Sigmoid colon (tissue), 7 donors: ENCODE data around the gene NR2F1. TPM values are rescaled to one million over a fixed set of nuclear protein-coding genes. Genes with fewer than 3 reads are reported as not detected.

ENCODE experiments used
- DNase-seq: peaks from one replicate; pipeline ENCODE4 v3.0.0-alpha.2; 2019
- H3K27ac ChIP-seq, 4 donors: fragments of 200-600 bp; sonication (generic); one replicate each; pipeline ENCODE4 v1.5.1; 2016 to 2019; ENCODE audit warnings: mild to moderate bottlenecking in 1 of 4
- H3K27me3 ChIP-seq, 3 donors: fragments of 200-600 bp; sonication (generic); one replicate each; pipeline ENCODE4 v1.5.1; 2019; ENCODE audit warnings: mild to moderate bottlenecking in 1 of 3
- H3K36me3 ChIP-seq, 4 donors: fragments of 200-600 bp; sonication (generic); one replicate each; pipeline ENCODE4 v1.5.1; 2016 to 2019
- H3K4me1 ChIP-seq, 4 donors: fragments of 200-600 bp; sonication (generic); one replicate each; pipeline ENCODE4 v1.5.1; 2017 to 2019
- H3K4me3 ChIP-seq, 4 donors: fragments of 200-600 bp; sonication (generic); one replicate each; pipeline ENCODE4 v1.5.1; 2017 to 2019; ENCODE audit warnings: mild to moderate bottlenecking in 2 of 4, moderate library complexity in 1 of 4
- H3K9me3 ChIP-seq, 4 donors: fragments of 200-600 bp in 3 of 4; sonication (generic) in 3 of 4; one replicate each; pipeline versions ENCODE4 v1.5.1 to v1.6.1; 2013 to 2019
- EP300 ChIP-seq, 4 donors: sonication (generic); formaldehyde crosslinking; IDR thresholded peaks; one replicate each; pipeline ENCODE4 v1.6.1; 2017; ENCODE audit warnings: antibody characterized with exemption in 4 of 4
- POLR2A ChIP-seq, 2 donors: fragments of 450-650 bp; IDR thresholded peaks; one replicate each; pipeline ENCODE4 v1.6.1; 2016; ENCODE audit warnings: antibody characterized with exemption in 2 of 2, mild to moderate bottlenecking in 2 of 2, moderate library complexity in 2 of 2
- POLR2AphosphoS5 ChIP-seq, 4 donors: sonication (generic); formaldehyde crosslinking; IDR thresholded peaks; one replicate each; pipeline ENCODE4 v1.6.1; 2017; ENCODE audit warnings: antibody characterized with exemption in 4 of 4
- WGBS, 2 donors: extraction: QIAGEN DNeasy Blood & Tissue Kit; methylation state at CpG; one replicate each; pipeline ENCODE4 v1.1.7; 2013; 5-methylcytosine and 5-hydroxymethylcytosine counted together
- intact Hi-C: fragments of 100-400 bp; cut with DNase I; formaldehyde crosslinking; loops from one replicate; pipeline ENCODE4 v1.15.1; 2023
- polyA plus RNA-seq, 3 donors: library from polyadenylated mRNA; stranded (reverse); fragments of 200-250 nt; gene quantifications; one replicate each; pipeline ENCODE4 v1.2.3, GENCODE V29; 2013
- total RNA-seq, 4 donors: library from RNA; depleted of rRNA; stranded (reverse); fragments of >200 nt; gene quantifications; one replicate each; pipeline ENCODE4 v1.1.0, GENCODE V29; 2016
- TF ChIP-seq, protein P1 (sequence below), 4 experiments: fragments of 450-650 bp in 3 of 4; fragments of 200-600 bp in 1 of 4; IDR thresholded peaks; one replicate each; pipeline ENCODE4 v1.5.1; 2016 to 2019; ENCODE audit warnings: antibody characterized with exemption in 4 of 4, mild to moderate bottlenecking in 3 of 4, moderate library complexity in 2 of 4
- donor health status: healthy with polysubstance abuse.
- donor health status: Bipolar disorder and iron deficiency.
- donor health status: healthy.

The NR2F1 gene
- total and polyA plus RNA-seq, 7 donors = 1.4 to 24.1 (median 16.3) TPM

DNA sequence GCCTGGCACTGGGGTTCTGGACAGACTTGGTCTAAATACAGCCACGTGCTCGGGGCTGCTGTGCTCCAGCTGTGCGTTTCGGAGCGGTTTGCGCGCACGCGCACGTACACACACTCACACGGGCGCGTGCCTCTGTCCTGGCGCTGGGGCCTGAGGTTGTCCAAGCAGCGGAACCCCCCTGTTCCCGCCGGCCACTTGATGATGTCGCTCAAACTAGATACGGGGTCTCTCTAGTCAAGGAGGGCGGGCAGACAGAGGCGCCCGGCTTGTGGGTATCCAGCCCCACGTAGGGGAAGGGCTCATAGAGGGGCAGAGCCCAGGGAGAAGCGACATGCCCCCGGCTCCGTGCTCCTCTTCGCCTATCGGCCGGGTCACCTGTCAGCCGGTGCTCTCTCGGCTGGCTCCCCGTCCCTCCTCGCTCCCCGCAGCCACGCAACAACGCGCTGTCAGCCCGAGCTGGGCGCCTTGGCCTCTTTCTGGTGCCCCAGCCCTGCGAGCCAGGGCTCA lies 10.9 kb upstream of the NR2F1 start:
- peaks cover 0 to 17% (median 8%) of the 10 kb centered on the region in 4 donors for H3K4me1 ChIP-seq
- no peaks in the 10 kb centered on the region for H3K9me3 ChIP-seq
- no peak for DNase-seq
- peak overlapping the region in 1 of 4 donors; percentile 9 for H3K4me3 ChIP-seq
- WGBS, 2 donors = 15 to 21% methylated on average over 40 of the region's 40 CpGs
- H3K27me3 ChIP-seq = peaks cover 10 to 96% (median 48%) of the 10 kb centered on the region in 3 donors
- TF ChIP-seq POLR2A (IDR thresholded peaks at IDR 0.05) (no peak), POLR2AphosphoS5 (IDR thresholded peaks at IDR 0.05) (no peak), EP300 (IDR thresholded peaks at IDR 0.05) (no peak)
- TF ChIP-seq, protein P1, sequence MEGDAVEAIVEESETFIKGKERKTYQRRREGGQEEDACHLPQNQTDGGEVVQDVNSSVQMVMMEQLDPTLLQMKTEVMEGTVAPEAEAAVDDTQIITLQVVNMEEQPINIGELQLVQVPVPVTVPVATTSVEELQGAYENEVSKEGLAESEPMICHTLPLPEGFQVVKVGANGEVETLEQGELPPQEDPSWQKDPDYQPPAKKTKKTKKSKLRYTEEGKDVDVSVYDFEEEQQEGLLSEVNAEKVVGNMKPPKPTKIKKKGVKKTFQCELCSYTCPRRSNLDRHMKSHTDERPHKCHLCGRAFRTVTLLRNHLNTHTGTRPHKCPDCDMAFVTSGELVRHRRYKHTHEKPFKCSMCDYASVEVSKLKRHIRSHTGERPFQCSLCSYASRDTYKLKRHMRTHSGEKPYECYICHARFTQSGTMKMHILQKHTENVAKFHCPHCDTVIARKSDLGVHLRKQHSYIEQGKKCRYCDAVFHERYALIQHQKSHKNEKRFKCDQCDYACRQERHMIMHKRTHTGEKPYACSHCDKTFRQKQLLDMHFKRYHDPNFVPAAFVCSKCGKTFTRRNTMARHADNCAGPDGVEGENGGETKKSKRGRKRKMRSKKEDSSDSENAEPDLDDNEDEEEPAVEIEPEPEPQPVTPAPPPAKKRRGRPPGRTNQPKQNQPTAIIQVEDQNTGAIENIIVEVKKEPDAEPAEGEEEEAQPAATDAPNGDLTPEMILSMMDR (IDR thresholded peaks at IDR 0.05) = no peak
- H3K36me3 ChIP-seq = no peaks in the 10 kb centered on the region
- peak overlapping the region in 1 of 4 donors; percentile 69 for H3K27ac ChIP-seq
- intact Hi-C loops = no loop called here

DNA sequence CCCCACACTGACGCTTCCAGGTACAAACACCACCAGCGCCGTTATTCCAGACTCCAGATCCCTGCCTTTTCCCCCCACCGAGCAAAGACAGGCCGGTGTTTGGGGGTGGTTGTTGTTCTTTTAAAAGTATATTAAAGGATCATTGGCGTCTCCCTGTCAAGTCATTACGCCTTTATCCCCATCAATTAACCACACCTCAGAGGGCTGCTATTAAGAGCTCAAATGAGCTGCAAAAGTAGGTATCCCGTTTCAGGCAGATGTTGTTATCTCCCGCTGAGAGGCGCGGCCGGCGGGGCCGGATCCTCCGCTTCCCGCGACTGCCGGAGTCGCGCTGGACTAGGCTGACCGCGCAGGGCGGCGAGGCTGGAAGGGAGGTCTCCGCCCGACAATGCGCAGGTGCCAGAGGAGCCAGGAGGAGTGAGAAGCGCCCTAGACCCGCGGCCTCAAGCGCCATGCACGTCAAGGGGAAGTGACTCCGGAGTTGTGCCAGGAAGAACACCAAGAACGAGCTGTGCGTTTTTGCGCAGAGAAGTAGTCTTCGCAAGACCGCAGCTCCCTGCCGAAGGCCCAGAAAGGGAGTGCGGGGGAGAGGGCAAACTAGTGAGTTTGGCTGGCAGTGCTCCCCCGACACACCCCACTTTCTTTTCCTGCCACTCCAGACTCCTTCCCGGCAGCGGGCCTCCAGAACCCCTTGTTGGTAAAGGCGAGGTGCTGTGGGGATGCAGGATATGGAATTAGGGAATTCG lies 10.2 kb upstream of the NR2F1 start:
- H3K4me1 ChIP-seq = peaks cover 0 to 17% (median 8%) of the 10 kb centered on the region in 4 donors
- H3K27ac ChIP-seq = peak overlapping the region in 1 of 4 donors; percentile 69
- TF ChIP-seq POLR2A (IDR thresholded peaks at IDR 0.05) = no peak
- TF ChIP-seq, protein P1 (IDR thresholded peaks at IDR 0.05) = no peak
- TF ChIP-seq EP300 (IDR thresholded peaks at IDR 0.05) = no peak
- no peak for TF ChIP-seq POLR2AphosphoS5 (IDR thresholded peaks at IDR 0.05)
- DNase-seq = no peak
- peaks cover 10 to 96% (median 48%) of the 10 kb centered on the region in 3 donors for H3K27me3 ChIP-seq
- H3K4me3 ChIP-seq = peak overlapping the region in 1 of 4 donors; percentile 9
- WGBS, 2 donors = 12 to 18% methylated on average over 45 of the region's 45 CpGs
- H3K36me3 ChIP-seq = no peaks in the 10 kb centered on the region
- intact Hi-C loops = no loop called here
- H3K9me3 ChIP-seq = no peaks in the 10 kb centered on the region

DNA sequence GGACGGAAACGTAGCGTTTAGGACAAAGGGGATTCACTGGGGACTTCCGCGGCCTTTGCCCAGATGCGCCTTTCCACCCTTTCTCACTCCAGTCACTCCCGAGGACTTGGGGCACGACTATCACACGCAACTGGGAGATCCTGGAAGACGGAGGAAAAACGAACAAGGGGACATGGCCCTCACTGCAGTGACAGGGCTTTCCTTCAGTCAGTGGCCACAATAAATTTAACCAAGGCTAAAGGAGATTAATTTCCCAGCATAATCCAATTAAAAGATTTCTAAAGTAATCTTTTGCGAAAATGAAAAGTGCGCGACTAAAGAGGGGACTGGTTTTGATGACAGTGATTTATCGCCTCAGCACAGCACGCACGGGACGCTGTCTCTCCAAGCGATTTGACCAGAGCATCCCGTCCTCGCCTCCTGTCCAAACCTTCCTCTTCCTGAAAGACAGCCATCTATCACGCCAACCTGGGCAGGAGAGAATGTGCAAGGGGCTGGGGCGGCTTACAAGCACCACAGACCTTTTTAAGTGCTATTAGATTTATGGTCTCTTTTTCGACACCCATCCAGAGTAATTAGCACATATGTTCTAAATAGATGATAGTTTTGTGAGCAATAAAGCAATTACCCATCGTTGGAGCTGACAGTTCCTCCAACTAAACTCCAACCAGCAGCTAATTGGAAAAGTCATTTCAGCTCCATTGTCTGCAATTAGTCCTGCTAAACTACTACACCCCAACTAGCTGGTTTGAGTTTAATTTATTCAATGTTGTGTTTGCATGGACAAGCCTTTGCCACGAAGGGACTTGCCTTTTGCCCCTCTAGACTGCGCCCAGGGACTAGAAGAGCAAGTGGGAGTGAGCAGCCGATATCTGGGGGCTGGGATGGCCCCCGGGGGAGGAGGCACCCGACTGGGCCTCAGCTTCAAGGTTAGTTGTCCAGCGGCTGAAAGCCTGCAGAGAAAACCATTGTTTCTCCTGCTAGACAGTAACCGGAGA lies 9.4 kb upstream of the NR2F1 start:
- intact Hi-C loops = no loop called here
- Histone ChIP-seq H3K27ac (peak overlapping the region; percentile 17 to 69 (median 26)), H3K4me1 (peaks cover 0 to 18% (median 8%) of the 10 kb centered on the region in 4 donors), H3K27me3 (peaks cover 10 to 98% (median 48%) of the 10 kb centered on the region in 3 donors), H3K36me3 (no peaks in the 10 kb centered on the region), H3K4me3 (no peak overlapping the region), H3K9me3 (no peaks in the 10 kb centered on the region)
- no peak for DNase-seq
- TF ChIP-seq, protein P1 (IDR thresholded peaks at IDR 0.05) = no peak
- TF ChIP-seq EP300 (IDR thresholded peaks at IDR 0.05) = no peak
- no peak for TF ChIP-seq POLR2AphosphoS5 (IDR thresholded peaks at IDR 0.05)
- no peak for TF ChIP-seq POLR2A (IDR thresholded peaks at IDR 0.05)
- 20 to 27% methylated on average over 32 of the region's 32 CpGs for WGBS, 2 donors

DNA sequence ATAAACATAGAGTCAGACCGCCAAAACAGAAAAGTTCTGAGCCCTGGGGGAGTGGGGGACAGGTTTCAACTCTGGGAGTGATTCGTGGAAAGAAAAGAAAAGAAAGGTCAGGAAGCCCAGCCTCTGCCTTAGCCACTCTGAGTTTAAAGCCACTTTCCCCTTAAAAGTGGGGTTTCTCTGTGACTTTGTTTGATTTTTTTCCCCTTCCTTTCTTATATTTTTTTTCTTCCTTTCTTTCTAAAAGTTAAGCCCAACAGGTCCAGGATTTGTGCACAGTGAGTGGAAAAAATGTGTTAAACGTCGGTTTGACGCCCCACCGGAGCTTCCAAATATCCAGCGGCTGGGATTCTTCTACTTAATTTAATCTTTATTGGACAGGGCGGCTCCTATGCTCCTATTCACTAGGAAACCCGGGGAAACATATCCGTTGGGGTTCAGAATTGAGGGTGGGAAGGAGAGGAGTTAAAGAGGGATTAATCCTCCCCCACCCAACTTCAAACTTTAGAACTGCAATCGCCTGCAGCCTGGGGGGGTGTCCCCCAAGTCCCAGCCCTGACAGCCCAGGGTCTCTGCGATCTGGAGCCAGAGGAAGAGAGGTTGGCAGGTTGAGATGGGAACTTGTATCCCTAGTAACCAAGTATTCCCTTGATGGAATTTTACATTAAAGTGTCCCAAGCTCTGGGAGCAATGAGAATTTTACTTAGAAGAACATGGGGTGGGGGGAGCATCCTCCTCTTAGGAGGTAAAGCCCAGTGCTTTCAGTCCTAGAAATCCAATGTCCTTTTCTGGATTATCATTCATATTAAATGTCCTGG lies 8.3 kb upstream of the NR2F1 start:
- H3K4me1 ChIP-seq = peaks cover 0 to 29% (median 15%) of the 10 kb centered on the region in 4 donors
- H3K27me3 ChIP-seq = peaks cover 10 to 98% (median 54%) of the 10 kb centered on the region in 3 donors
- H3K9me3 ChIP-seq = no peaks in the 10 kb centered on the region
- DNase-seq = no peak
- peak overlapping the region; percentile 17 to 69 (median 26) for H3K27ac ChIP-seq
- no peaks in the 10 kb centered on the region for H3K36me3 ChIP-seq
- intact Hi-C loops = no loop called here
- no peak overlapping the region for H3K4me3 ChIP-seq
- 10 to 14% methylated on average over 12 of the region's 12 CpGs for WGBS, 2 donors
- TF ChIP-seq EP300 (IDR thresholded peaks at IDR 0.05) (no peak), POLR2AphosphoS5 (IDR thresholded peaks at IDR 0.05) (no peak), POLR2A (IDR thresholded peaks at IDR 0.05) (no peak)
- TF ChIP-seq, protein P1 (IDR thresholded peaks at IDR 0.05) = no peak
